Head of caudate nucleus (tissue), 42 donors: ENCODE results near the gene SLC43A3.

ENCODE experiments used
- DNase-seq, 42 donors: peaks; one replicate each; pipeline versions ENCODE4 v3.0.0 to v3.0.0-alpha.2; 2020 to 2021; ENCODE audit warnings: mixed read lengths in 7 of 42
- intact Hi-C: fragments of 100-400 bp; cut with DNase I; formaldehyde crosslinking; loops from one replicate; pipeline ENCODE4 v1.15.0; 2022

Gene SLC43A3

GRCh38 chr11:57434640-57435546 is 8.0 kb upstream of the SLC43A3 start:
- no peak for DNase-seq

GRCh38 chr11:57432714-57433163 is 5.8 kb upstream of the SLC43A3 start:
- DNase-seq: peak in 5 of 42 donors; percentile 11 to 47 (median 36)
- intact Hi-C loops: no loop called here

More at GRCh38 chr11:57434640-57435546, 8.0 kb upstream of the SLC43A3 start:
- intact Hi-C loops: no loop called here

- peak in 2 of 42 donors; percentile 48 for DNase-seq
- intact Hi-C loops: no loop called here
These were observed 5.2 kb upstream of the SLC43A3 start for GRCh38 chr11:57432149-57432561.

GRCh38 chr11:57430952-57431351 is 4.0 kb upstream of the SLC43A3 start:
- DNase-seq: no peak
- intact Hi-C loops: no loop called here

DNA sequence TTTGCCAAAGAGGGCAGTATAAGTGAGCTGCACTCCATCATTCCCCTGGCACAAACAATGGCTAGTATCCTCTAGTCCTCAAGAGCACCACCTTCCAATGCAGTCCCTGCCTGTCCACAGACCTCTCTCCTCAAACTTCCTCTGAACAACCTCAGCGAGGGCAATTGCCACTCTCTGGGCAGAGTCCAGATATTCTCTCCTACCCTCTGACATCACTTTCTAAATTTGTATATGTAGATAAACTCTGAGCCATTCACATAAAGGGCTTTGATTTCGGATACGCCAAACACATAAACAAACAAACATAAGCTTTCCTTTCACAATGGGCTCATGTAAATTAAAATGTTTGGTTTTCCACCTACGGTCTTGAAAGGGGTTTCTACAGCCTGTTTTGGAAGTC is 3.0 kb upstream of the SLC43A3 start:
- DNase-seq: no peak
- intact Hi-C loops: no loop called here

DNA sequence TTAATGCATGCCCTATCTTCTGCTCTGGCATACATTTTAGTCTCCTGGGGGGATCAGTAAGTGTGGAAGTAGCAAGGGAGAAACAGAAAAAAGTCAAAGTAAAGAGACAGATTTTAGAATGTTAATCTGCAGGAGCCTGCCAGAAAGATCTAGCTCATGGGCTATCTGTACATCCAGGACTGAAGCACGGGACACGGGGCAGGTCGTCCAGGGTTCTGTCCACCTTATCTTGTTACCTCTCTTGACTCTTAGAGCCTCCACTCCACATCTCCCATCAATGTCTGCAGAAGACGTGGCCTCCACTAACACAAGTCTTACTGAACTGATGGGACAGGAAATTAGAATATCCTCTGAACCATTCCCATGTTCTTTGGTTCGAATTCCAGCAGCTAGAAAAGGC is 1.7 kb upstream of the SLC43A3 start:
- DNase-seq: no peak
- intact Hi-C loops: no loop called here

DNA sequence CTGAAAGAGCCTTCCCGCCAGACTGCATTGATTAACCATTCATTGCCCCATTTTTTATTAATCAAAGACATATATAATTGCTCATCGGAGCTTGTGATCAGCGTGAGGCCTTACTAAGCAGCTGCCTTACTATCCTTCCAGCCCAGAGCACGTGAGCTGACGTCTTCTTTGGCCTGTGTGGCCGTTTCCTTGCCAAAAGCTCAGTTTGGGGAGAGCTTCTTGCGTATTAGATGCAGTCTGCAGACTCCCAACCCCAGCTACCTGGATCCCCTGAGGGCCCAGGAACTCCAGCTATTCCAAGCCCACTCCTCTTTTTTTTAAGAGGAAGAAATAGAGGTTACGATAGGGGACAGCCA is 784 bp upstream of the SLC43A3 start:
- DNase-seq: peak in 31 of 42 donors; percentile 22 to 81 (median 51)
- intact Hi-C loops: no loop called here

DNA sequence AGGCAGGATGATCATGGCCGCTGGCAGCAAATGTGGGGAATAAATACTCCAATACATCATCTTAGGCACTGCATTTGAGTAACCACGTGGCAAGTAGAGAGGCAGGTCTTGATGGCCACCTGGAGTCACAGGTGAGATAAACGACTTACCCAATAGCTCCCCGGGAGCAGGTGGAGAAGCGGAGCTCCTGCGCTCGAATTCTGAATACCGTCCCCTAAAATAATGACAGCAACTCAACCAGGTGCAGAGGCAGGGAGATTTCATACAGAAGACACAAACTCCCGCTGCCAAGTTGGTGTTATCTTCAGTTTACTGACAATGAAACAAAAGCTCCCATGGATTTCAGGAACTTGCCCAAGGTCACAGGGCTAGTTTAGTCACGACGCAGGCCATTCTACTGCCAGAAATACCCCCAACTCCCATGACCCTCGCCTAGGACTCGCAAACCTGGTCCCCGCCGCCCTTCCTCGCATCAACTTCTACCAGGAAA is 437 bp downstream of the SLC43A3 start:
- no peak for DNase-seq
- intact Hi-C loops: no loop called here

DNA sequence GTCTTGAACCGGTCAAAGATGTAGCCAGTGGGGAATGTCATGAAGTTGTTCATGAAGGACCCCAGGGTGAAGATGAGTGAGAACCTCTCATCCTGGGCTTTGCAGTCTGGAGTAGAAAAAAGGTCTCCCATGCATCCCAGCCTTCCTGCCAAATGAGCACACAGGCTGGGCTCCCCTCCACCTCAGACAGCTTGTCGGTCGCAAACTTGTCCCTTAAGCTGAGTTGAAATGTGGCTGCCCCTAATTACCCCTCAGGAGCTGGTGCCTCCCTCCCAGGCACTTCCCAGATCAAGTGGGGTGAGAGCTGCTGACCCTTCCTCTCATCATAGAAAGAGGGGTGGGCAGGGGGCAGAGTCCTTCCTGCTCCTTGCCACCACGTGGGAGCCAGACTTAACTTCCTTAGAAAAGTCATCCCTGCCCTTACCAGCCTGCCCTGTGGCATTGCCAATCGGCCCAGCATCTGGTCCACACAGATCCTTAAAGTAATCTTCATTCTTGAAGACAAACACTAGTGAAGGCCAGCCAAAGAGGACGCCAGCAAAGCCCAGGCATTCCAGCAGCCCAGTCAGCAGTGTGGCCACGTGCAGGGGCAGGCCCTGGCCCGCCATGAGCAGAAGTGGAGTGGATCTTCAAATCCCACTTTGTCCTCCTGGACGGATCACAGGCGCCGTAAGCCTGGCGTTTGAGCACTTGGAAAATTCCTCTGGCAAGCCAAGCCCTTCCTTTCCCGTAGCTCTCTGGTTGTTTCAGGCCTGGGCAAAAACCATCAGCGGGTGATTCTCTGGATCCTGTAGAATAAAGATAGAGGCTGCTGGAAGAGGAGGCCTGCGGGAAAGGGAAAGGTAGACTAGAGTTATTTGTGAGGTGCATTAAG is 1.1 kb downstream of the SLC43A3 start:
- intact Hi-C loops: no loop called here
- peak in 11 of 42 donors; percentile 20 to 53 (median 28) for DNase-seq

- peak in 11 of 42 donors; percentile 5 to 62 (median 32) for DNase-seq
- intact Hi-C loops: no loop called here
These were observed 1.9 kb downstream of the SLC43A3 start for GRCh38 chr11:57424792-57425564.

DNA sequence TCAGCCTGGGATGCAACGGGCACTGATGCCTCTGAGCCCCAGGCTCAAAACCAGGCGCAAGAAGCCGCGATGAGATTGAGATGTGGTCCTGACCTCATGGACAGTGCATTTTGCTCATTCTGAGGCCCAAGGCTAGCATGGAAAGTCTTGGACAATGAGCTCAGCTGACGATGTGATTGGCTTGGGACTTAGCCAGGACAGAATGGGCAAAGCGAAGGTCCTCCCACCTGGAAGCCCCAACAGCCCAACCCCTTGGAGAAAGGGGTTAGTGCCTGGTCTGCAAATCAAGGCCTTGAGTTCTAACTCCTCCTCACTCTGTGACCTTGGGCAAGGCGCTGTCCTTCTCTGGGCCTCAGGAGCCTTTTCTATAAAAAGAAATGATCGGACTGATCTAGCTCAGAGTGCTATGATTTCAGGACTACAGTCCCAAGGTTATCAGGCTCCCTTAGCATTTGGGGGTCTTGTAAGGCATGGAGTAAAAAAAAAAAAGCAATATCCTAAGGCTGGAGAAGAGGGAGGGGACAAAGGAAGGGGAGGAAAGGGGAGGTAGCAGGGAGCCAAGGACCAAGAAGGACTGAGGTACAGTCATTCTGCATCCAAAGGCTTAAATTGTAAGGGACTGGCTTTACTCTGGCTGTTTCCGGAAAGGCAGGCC is 2.7 kb downstream of the SLC43A3 start:
- intact Hi-C loops: no loop called here
- no peak for DNase-seq

GRCh38 chr11:57422669-57423068 is 4.3 kb downstream of the SLC43A3 start:
- no peak for DNase-seq
- intact Hi-C loops: no loop called here

DNA sequence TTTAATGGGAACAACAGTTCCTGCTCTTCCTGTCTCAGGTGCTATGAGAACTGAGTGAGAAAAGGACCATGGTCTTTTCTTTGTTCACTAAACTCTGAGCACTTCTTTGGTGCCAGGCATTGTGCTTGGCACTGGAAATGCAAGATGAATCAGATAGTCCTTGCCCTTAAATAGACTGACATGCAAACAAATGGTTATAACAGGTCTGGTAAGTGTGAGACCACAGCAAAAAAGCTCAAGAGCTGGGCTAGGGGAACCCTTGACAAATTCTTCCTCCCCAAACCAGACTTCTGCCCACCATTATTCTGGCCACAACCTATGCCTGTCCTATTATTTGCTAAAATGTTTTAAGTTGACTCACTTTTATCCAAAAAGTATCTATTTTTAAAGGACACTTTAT is 5.1 kb downstream of the SLC43A3 start:
- intact Hi-C loops: no loop called here
- DNase-seq: no peak

DNA sequence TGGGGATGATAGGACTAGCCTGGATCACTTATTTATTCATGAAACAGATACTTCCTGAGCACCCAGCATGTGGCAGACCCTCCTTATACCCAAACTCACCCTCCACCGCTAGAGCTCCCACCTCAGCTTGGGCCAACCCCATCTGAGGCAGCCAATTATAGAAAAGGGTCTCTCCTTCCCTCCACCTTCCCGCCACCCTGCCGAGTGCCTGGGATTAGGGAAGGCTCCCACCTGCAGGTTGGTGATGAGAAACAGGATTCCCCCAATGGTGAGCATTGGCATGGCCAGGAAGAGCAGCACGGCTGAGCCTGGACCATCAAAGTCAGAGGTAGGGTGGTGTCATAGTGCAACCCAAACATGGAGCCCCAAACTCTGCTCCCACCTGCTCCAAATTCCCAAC is 5.9 kb downstream of the SLC43A3 start:
- no peak for DNase-seq
- intact Hi-C loops: no loop called here

- intact Hi-C loops: no loop called here
- DNase-seq: no peak
These were observed 7.8 kb downstream of the SLC43A3 start for GRCh38 chr11:57419146-57419545.

DNA sequence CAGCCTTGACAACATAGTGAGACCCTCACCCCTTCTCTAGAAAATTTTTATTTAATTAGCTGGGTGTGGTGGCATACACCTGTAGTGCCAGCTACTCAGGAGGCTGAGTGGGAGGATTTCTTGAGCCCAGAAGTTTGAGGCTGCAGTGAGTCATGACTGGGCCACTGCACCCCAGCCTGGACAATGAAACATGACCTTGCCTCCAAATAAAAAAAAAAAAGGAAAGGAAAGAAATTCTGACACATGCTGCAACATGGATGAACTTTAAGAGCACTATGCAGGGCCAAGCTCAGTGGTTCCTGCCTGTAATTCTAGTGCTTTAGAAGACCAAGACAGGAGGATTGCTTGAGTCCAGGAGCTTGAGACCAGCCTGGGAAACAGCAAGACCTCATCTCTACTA is 8.8 kb downstream of the SLC43A3 start:
- intact Hi-C loops: no loop called here
- DNase-seq: no peak

DNA sequence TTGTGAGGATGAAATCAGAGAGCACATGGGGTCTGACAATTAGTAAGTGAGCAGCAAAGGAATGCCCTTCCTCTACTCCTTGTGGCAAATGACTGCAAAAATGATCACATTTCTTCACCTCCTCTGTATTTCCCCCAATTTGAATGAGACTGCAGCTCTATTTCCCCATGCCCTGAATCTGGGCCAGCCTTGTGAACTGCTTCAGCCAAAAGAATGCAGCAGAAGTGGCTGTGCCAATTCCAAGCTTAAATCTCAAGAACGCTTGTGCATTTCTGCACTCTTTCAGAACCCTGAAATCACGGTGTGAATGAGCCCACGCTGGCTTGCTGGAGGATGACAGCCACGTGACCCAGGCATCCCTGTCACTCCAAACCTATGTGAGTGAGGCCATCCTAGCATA is 9.9 kb downstream of the SLC43A3 start:
- intact Hi-C loops: no loop called here
- peak in 1 of 42 donors; percentile 8 for DNase-seq

DNA sequence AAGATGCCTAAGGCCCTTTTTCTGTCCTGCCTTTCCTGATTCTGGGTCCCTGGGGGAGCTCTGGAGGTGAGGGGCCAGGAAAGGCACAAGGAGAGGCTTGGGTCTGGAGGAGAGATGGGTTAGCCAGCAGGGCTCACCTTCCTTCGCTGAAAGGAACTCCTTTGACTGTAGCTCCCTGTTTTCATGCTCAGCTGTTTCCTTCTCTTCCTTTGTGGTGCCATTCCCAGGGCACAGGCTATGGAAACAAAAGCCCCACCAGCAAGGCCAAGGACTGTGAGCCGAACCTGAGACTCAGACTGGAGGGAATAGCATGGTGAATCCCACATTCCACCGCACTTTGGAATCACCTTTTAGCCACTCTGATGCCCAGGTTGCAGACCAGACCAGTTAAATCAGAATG is 10.5 kb downstream of the SLC43A3 start:
- intact Hi-C loops: no loop called here
- DNase-seq: no peak
